SIG-M5 (cell line): Measurements from ENCODE around the gene KRTAP4-8.
"Not testable (repeated sequence)": the region's sequence is repeated elsewhere in the genome, so short reads cannot be mapped to it uniquely, and the experiment has no call there.

ENCODE experiments used
- DNase-seq: peaks from one replicate; lab custom pipeline; 2025; lab: John Stamatoyannopoulos, UW

The KRTAP4-8 gene

DNA sequence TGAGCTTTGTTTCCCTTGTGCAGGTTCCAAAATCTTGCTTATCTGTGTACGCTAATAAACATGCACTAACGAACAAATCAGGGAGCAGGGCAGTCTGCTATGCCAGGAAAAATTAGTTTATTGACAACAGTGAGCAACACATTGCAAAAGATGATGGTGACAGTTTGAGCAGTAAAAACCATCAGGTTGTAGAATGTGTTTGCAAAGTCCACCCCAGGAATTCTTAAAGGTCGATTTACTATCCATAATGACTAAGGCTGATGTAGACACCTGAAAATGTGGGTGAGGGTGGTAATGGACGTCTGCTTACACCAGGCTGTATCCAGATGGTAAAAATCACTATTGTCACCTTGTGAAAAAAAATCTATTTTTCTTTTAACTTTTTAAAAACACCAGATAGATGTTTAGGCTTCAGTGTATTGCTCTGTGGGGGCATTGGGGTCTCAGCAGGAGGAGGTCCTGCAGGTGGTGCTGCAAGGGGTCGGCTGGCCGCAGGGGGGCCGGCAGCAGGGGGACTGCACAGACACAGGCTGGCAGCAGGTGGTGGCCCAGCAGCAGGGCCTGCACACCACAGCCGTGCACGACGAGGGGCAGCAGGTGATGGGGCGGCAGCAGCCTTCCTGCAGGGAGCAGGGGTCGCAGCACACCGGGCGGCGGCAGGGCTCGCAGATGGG, 32.8 kb downstream of the KRTAP4-8 start:
- not testable (repeated sequence) for DNase-seq

DNA sequence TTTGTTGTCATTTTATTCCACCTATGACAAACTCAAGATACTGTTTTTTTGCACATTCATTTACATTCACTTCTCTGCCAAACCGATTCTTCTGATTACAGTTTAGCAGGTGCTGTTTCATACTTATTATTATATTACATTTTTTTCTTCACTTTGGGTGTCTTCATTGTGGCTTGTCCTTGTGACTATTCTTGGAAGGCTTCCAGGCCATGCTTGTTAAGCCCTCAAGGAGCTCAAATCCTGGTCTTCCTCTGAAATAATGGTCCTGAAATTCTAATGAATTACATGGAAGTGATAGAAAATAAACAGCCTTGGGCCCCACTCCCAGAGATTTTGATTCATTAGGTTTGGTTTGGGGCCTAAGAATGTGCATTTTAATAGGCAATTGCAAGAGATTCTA, 33.6 kb downstream of the KRTAP4-8 start:
- DNase-seq, result no peak

DNA sequence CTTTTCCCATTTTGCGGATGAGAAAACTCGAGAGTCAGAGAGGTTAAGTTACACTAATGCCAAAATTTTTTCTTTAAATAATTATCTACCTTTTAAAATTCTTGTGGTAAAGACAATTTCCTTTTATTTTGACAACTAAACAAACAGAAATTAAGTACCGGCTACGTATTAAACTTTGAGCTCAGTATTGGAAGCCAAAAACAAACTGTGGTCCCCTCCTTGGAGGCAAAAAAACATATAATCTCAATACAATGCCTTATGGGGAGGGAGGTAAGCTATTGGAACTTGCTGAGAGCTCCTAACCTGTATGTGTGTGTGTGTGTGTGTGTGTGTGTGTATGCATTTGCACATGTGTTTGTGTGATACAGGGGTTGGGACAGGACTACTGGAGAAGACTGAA, 34.5 kb downstream of the KRTAP4-8 start:
- DNase-seq, result no peak

DNA sequence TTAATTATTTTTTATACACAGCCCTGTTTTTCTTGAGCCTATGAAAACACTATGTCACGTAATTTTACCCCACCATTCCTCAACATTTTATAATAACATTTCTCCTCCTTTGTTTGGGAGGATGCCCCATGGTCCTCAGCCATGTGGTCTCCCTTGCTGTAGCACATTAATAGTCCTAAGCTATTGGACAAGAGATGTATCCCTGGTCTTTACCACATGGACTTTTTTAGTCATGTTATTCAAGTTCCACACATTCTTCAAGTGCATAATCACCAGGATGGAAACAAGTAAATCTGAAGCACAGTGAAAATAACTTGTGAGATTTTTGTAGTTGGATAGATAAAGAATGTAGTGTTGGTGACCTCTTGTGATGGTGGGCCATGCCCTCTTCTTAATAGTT, 36.0 kb downstream of the KRTAP4-8 start:
- DNase-seq, result no peak

DNA sequence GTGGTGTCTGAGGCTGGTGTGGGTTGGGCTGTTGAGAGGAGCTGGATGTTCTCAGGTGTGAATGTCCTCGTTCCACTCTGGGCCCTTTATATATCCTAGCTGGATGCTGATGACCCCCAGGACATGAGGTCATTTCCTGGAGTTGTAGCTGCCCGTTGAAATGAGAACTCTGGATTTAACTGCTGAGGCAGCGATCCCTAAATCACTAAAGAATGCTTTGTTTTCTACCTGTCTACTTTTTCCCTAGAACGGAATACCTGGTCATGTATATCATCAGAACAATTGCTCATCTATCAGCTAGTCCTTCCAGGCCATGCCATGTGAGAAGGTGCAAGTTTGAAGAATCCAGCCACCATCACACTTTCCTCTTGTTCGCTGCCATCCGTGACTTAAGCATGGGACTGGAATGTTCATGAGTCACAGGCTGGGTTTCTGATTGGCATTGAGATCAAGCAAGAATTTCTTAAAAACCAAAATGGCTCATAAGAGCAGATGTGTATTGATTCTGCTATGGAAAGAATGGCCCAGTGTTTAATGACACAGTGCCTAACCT, 37.8 kb downstream of the KRTAP4-8 start, which contains the start of gene KRTAP2-3:
KRTAP2-3 (minus strand) TSS at position 63 of the 553 bp plus-strand sequence. CDS start 64 bp downstream, outside the sequence.
- DNase-seq, result no peak

DNA sequence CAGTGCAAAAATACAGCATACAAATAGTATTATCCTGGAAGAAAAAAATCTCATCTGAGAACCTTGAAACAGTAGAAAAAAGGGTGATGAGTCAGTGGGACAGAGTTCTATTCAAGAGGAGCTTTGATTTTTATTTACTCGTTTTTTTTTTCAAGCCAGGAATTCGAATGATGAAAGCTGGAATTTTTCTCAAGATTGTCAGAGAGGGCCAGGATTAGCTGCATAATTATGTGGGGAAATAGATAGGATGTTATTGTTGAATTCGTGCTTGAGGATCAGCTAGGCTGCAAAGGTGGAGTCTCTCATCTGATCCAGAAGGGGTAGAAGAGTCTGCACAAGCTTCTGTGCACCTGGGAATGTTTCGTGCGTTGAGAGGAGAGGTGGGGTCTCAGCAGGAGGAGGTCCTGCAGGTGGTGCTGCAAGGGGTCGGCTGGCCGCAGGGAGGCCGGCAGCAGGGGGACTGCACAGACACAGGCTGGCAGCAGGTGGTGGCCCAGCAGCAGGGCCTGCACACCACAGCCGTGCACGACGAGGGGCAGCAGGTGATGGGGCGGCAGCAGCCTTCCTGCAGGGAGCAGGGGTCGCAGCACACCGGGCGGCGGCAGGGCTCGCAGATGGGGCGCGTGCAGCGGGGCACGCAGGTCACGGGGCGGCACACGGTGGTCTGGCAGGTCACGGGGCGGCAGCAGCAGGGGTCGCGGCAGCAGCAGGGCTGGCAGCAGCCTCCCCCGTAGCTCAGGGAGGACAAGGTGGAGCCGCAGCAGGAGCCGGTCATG, 38.5 kb downstream of the KRTAP4-8 start:
- not testable (repeated sequence) for DNase-seq

DNA sequence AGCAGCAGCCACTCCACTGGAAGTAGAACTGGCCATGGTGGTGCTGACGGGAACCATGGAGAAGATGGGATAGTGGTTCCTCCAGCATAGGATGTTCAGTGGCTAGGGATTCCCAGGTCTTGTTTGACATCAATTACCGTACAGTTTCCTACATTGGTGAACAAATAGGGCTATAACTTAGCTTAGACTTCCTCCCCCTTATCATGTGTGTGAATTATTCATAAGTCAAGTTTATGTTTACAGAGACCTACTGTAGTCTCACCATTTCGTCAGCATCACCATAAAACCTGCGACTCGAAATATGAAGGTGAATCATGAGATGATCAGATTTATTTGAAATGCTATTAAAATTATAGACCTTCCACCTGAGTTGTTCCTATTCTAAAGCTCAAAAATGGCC, 39.2 kb downstream of the KRTAP4-8 start:
- no peak for DNase-seq

DNA sequence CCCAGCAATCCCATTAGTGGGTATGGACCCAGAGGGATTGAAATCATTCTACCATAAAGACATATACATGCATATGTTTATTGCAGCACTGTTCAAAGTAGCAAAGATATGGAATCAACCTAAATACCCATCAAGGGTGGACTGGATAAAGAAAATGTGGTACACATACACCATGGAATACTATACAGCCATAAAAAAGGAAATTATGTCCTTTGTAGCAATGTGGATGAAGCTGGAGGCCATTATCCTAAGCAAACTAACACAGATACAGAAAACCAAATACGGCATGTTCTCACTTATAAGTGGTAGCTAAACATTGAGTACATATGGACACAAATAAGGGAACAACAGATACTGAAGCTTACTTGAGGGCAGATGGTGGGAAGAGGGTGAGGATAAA, 40.4 kb downstream of the KRTAP4-8 start:
- DNase-seq, result no peak

DNA sequence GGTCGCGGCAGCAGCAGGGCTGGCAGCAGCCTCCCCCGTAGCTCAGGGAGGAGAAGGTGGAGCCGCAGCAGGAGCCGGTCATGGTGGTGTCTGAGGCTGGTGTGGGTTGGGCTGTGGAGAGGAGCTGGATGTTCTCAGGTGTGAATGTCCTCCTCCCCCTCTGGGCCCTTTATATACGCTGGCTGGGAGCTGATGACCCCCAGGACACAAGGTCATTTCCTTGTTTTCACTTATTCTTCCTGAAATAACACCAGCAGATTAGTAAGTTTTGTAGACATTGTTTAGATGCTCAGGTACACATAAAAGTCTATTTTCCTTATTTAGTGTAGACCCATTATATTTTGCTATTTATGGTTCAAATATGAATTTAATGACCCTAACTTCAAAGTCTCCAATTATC, 42.8 kb downstream of the KRTAP4-8 start, which contains the start of gene KRTAP2-2:
KRTAP2-2 (minus strand) TSS at position 101 of the 400 bp plus-strand sequence; CDS start at position 82, 19 bp downstream.
- not testable (repeated sequence) for DNase-seq

DNA sequence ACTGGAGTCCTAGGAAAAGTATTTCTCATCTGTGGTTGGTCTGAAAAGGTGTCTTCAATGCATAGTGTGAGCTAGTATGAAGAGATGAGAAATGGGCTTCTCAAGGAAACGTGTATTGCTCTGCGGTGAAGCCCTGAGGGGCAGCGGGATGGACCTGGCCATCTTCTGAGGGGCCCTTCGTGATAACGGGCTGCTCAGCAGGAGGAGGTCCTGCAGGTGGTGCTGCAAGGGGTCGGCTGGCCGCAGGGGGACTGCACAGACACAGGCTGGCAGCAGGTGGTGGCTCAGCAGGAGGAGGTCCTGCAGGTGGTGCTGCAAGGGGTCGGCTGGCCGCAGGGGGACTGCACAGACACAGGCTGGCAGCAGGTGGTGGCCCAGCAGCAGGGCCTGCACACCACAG, 43.4 kb downstream of the KRTAP4-8 start:
- not testable (repeated sequence) for DNase-seq

DNA sequence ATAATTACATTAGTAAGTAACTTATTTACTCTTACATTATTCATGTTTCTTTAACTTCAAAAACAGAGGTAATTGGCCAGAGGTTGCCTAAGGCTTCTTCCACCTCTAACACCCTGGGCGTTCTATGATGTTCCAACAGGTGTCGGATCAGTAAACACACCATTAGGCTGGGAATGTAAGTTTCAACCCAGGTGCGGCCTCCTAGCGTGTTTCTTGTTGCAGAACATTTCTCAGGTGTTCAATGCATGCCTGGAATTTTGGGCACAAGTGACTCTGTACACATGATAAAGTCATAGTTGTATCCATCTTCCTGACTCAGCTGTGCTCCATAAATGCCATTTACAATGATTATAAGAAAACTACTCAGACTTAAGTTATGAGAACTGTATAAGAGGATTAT, 43.9 kb downstream of the KRTAP4-8 start:
- no peak for DNase-seq

DNA sequence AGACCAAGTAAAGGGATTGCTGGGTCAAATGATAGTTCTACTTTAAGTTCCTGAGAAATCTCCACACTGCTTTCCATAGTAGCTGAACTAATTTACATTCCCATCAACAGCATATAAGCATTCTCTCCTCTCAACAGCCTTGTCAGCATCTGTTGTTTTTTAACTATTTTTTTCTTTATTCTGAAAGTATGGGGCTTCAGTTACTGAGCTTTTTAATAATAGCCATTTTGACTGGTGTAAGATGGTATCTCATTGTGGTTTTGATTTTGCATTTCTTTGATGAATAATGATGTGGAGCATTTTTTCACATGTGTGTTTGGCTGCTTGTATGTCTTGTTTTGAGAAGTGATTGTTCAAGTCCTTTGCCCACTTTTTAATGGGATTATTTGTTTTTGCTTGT, 45.4 kb downstream of the KRTAP4-8 start:
- no peak for DNase-seq

DNA sequence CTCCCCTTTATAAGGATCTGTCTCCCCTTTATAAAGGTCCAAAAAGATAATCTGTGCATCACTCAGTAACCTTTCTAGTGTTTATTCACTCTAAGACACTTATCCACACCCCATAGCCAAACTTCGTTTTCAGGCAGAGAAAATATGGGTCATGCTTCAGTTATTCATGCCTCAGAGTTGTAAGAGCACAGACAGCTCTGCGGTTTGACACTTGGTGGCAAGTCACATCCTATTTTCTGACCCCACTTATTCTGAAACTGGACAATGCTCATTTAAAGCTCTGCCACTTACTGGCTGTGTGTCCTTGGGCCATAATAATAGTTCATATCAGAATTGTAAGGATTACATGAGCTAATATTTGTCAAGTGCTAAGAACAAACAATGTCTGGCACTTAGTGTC, 48.8 kb downstream of the KRTAP4-8 start:
- no peak for DNase-seq

DNA sequence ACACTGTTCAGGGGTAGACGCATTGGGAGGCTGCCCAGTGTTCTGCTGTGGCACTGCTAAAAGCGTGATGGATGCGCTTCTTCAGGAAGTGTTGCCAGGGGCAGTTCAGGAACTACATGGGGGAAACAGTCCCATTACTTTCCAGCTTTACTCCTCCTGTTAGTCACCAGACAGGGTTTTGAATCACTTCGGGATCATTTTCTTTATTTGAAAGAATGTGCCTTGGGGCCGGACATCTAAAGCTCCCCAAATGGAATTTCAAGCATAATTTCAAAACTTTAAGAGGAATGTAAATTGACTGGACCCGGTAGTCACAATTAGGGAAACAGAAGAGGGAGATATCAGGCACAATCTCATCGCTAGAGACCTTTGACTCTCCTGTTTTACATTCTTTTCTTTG, 49.5 kb downstream of the KRTAP4-8 start:
- no peak for DNase-seq
